ENCODE results near the gene WDR33.
"Not testable (repeated sequence)": the region's sequence is repeated elsewhere in the genome, so short reads cannot be mapped to it uniquely, and the experiment has no call there.

WDR33 gene

DNA sequence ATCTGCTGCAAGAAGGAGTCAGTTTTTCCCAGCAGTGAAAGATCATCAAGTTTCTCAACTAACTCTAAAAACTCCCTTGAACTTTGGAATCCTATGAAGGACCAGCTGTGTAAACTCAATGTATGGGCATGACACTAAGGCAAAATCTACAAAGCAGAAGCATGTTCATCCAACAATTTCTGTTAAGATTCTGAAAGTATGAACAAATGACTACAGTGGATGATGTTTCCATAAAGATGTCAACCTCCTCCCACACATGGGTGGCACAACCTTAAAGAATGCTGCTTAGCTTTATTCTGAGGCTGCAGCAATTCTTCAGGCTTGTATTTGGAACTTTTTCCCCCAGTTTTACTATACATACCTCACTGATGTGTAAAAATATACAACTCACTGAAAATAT lies 47.2 kb downstream of the WDR33 start:
- no peak for DNase-seq (ENCODE audit: low read depth, low spot score)

DNA sequence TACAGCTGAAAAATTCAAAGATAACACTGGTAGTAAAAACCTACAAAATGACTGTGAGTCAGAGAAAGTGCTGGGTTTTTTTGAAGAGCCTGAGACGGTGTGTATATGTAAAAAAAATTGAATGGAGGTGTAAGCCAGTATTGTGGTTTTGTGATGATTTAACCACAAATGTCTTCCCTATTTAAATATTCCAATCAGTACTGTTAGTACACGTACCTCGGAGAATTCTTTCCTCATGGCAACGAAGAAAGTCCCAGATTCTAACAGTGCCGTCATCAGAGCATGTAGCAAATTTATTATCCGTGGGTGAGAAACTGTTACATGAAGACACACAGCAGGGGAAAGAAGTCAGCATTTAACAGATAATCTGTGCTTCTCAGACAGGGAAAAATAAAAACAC lies 48.1 kb downstream of the WDR33 start:
- DNase-seq (ENCODE audit: low read depth, low spot score) = no peak

DNA sequence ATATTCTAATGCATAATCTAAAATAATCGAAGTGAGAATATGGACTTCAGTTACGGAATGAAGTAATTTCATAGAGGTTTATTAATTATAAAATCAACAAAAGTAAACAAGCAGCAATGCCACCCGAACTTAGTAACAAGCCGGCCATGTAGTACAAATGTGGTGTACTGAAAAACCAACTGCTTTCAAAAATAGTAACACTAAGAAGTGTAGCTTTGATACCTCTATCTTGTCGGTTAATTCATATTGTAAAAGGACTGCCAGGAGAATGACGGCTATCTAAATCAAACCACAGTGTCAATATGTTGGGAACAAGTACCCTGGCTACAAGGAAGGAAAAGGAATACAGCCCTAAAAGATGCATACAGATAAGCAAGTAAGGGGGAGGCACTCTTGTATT lies 48.5 kb downstream of the WDR33 start:
- DNase-seq (ENCODE audit: low read depth, low spot score) = no peak

DNA sequence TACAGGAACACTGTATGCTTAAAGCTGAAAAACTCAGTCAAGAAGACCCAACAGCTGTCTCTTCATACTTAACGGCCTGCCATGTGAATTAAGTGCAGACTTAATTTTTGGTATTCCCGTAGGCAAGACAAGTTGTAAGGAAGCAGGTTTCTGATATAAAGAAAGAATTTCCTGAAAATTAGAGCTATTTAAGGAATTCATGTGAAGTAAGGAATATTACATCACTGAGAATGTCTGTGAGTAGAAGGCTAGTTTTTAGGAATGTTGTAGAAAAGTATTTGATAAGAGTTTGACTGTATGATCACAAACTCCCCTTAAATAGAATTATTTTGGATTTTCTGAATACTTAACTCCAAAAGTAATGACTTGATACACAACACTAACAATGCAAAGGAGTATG lies 51.0 kb downstream of the WDR33 start:
- DNase-seq (ENCODE audit: low read depth, low spot score) = no peak

DNA sequence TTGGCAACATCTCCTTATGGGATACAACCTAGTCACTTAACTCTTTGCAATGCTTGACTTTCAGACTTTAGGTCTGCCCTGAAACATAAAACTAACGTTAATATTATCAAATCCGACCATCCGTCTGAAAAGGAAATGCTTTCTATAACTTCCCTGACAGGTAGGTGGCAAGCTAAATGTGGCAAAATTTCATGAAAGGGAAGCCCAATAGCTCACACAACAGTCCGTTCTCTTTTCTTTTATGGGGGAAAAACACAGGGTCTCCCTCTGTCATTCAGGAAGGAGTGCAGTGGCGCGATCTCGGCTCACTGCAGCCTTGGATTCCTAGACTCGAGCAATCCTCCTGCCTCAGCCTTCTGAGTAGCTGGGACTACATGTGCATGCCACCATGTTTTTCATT lies 56.8 kb downstream of the WDR33 start:
- no peak for DNase-seq (ENCODE audit: low read depth, low spot score)

DNA sequence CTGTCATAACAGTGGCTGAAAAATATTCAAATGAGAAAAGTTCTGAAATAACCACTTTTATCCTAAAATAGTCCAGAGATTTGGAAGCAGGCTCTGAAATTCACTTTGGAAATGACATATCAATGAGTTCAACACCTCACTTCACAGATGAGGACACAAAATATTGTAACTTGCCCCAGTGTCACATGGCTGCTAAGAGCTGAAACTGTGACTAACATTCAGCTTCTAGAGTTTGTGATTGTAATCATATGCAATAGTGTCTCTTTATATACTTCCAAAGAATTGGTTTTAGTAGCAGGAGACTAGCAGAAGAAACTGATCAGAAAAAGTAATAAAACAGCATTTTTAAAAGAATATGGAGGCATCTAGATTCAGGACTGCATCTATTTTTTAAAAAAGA lies 57.6 kb downstream of the WDR33 start:
- no peak for DNase-seq (ENCODE audit: low read depth, low spot score)

DNA sequence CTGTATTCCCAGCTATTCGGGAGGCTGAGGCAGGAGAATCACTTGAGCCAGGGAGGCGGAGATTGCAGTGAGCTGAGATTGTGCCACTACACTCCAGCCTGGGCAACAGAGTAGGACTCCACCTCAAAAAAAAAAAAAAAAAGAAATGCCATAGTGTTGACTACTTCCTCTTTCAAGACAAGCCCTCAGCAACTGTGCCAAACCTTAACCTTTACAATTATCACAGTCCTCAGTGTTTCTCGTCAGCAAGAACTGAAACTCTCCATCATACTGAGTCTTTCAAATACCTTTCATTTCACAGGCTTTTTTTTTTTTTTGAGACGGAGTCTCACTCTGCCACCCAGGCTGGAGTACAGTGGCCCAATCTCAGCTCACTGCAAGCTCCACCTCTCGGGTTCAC lies 61.4 kb downstream of the WDR33 start:
- DNase-seq (ENCODE audit: low read depth, low spot score) = not testable (repeated sequence)

DNA sequence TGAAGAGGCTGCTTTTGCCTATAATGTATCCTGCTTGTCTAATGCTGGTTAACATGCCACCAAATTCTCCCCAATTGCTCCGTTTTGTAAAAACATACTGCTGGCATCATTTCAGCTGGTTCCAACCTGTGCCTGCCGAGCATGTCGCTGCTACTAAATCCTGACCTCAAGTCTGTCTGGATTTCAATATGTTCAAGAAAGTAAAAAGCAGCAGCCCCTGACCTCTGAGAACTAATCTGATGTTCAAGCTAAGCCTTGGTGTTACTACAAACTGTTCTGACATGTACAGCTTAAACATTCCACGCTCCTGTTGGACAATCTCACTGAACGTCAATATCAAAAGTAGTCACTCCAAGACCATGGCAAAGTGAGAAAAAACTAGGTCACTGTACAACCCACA lies 63.4 kb downstream of the WDR33 start:
- no peak for DNase-seq (ENCODE audit: low read depth, low spot score)

DNA sequence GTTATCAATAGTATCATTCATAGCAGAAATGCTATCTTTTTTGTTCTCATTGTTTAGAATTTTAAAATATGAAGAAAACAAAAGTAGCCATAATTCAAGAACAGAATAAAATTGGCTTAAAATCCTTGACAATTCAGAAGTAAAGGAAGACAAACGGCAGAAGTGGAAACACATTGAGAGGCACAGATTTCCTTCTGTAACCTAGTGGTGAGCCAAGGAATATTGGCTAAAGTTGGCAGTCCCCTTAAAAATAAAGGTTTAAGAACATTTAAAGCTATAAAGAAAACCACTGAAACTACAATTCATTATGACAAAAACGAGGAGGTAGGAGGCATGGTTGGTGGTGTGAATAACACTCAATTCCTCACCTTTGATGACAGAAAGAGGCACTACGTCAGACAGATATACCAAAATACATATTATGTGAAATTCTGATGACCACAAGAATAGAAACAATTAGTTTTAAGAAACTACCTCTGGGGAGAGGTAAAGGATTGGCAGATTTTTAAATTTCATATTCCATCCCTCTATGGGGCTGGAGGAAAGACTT lies 67.4 kb downstream of the WDR33 start:
- DNase-seq (ENCODE audit: low read depth, low spot score) = no peak

DNA sequence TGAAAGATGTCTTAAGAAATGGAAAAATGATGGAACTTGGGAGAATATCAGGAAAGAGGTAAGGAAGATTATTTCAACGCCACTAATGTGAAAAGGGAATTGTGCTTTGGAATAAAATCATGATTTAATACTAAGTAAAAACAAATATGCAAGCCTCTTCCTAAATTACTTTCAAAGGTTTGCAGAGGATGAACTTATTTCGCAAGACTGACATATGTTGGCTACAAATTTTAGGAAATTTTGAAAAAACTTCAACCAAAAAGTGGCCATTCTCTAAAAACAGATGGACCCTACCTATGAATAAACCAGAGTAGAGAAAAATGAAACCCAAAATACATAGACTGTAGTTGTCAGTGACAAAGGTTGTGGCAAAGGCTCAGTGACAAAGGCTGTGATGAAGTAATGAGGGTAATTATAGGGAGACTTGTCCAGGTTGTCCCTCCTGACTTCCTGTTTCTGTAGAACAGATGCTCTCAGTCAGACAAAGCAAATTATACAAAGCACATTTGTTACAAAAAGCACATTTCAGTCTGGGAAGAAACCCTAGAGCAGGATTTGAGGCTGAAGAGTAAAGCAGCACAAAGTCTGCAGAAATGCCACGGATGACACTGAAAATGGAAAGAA lies 70.2 kb downstream of the WDR33 start:
- DNase-seq (ENCODE audit: low read depth, low spot score) = no peak

DNA sequence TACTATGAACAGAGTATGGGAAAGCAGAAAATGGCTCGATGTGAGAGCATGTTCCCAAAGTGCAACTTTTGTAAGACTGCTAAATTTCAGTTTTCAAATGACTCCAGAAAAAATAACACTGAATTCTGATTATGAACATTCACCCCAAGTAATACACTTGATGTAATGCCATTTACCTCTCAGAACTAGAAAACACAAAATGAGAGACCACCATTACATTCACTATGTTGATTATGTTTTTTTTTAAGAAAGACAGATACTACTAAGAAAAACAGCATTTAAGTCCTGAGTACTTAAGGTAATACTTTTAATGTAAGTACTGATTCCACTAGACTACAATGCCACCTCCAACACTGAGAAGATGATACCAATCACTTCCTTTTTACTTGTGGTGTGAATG lies 71.2 kb downstream of the WDR33 start:
- DNase-seq (ENCODE audit: low read depth, low spot score) = no peak

DNA sequence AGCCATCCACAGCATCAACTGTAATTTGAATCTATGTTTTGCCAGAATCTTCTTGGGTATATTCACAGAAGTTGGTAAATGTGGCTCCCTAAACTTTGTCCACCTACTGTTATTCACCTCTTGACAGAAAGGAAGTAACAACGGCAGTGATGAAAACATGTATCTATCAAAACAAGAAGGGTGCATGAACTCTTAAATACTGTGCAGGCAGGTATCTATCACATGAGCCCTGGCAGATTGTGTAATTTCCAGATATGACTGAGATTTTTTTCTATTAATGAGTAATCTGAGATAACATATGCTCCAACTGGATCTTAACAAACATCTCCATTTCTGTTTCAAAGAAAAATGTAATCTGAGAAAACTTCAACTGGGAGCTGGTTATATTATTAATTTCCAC lies 73.1 kb downstream of the WDR33 start:
- no peak for DNase-seq (ENCODE audit: low read depth, low spot score)

DNA sequence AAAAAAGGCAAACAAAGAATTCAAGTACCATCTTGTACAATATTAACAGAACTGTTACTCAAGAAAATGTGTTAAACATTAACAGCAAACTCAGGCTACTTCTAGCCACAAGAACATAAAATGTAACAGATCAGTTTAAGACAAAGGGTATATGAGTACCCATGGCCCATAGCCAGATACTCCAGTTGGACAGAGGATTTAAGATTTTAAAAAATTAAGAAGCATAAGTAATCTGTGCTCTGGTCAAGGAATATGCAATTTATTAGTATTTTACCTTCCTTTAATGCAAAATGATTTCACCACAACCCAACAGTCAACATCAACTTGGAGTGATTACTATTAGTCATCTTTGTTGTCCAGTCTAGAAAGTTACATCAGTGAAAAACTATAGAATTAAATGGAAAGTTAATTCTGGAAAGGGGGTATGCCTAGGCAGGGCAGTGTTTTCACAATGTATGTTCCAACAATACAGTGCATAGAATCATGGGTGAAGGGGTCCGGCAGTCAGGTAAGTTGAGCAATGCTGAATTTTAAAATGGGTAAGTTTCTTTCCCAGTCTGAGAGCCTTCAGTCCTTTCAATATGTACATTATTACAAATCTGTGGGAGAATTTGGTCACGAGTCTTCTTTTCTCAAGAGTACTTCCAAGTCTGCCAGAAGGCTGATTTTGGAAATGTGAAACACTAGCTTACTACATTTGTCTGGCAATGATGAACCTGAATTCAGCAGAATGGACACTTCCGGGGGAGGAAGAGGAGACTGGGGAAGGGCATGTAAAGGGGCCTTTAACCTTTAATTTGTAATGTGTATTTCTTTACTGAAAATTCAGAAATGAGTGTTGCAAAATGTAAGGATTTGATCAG lies 75.2 kb downstream of the WDR33 start:
- no peak for DNase-seq (ENCODE audit: low read depth, low spot score)

DNA sequence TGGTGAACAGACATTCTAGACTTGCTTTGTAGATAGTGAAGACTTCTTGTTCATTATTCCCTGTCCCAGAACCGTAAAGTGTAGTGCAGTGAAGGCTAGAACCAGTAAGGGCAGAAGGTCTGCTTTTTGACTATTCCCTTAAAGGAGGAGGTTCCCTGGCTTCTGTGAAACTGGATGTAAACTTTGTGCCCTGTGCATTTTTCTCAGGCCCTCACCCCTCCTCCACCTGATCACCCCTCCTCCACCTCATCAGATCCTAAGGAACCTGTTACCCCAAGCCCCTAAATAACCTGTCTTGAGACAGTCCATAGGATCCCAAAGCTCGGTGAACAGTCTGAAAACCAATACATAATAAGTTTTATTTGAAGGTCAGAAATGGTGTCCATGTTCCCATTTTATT lies 75.9 kb downstream of the WDR33 start:
- DNase-seq (ENCODE audit: low read depth, low spot score) = no peak

DNA sequence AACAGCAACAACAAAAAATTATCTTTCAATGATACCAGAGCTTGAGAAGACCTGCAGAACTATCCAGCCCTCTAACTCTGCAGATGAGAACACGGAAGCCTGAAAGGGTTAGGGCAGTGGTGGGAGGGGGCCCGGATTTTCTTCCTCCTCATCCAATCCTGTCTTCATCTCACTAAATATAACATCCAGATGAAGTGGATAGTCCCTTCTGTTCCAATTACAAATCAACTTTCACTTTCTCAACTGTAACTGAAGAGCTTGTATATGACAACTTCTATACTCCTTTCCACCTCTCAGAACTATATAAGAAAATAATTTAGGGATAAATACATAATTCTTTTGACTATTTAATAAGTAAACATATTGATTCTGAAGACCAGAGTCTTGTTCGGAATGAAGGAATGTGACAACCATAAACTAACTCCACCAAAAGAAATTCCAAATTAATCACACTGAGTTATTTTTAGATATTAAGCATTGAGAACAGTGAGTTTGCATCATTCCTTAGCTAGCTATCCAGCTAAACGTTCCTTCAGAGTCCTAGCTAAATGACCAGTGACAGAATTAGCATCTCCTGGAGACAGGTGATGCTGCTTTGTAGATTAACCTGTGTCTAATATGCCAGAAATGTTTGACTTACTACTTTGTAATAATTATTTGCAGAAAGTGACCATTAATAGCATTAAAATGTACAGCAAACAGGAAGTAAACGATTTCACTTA lies 77.0 kb downstream of the WDR33 start:
- no peak for DNase-seq (ENCODE audit: low read depth, low spot score)

DNA sequence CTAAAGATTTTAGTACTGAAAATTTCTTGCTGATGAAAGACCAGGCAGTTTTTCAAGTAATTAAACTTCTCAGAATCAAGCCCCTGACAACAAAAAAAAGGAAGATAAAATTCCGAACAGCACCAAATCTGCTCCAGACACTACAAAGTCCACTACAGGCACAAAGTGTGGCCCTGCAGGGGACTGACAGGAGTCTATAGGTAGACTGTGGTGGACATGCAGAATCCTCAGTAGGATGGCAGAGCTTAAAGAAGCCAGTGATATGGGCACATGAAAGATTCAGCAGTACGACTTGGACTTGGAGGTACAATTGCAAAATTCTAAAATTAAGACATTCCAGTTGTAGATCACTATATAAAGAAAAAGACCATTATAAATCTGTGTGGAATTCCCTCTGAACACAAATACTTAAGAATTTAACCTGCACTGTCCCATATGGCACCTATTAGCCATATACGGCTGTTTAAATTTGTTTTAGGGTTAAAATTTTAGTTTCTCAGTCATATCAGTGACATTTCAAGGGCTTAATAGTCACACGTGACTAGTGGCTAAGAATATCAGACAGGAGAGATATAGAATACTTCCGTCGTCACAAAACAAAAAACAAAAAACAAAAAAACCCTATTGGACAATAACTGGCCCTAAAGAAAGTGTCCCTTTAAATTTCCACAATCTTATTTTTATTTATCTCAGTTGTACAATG lies 77.7 kb downstream of the WDR33 start:
- DNase-seq (ENCODE audit: low read depth, low spot score) = no peak

DNA sequence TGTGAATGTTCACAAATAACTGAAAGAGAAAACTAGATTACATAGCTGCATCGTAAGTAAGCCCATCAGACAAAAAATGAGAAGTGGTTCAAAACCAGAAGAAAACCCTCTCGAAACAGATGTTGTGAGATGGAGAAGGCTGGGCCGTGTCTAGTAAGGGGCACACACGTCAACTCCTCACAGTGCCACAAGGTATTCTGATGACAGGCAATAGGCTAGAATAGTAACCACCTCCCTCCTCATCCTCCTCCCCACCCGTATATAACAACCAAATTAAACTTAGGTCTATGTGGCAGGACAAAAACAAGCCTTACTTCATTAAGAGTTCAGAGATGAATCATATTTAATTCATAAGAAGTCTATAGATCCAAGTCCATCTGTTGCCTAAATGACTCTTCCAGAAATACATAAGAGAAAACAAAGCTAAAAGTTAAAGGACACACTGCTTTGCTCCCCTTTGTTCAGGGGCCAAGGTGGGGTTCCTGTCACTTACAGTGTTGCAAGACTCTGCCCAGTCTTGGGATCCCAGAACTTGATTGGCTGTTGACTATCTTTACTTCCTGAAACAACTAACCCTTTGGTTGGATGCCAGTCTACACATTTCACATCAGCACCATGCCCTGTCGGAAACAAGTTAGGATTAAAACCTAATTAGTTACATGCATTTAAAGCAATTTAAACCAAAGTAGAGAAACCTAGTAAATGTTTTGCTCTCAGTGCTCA lies 84.7 kb downstream of the WDR33 start:
- DNase-seq (ENCODE audit: low read depth, low spot score) = no peak

DNA sequence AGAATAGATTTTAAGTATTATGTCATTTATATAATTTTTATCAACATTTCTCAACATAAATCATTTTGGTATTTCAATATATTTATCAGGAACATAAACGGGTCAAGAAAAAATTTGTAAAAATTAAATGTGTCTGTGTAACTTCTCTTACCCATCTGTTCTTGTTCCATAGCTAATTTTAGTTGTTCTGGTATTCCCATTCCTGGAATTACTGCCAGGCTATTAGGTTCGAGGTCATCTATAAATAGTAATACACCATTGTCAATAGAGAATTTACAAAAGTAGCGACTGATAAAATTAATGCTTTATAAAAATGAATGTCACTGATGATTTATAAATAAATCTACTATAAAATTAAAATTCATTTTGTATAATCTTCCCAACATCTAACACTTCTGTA lies 88.2 kb downstream of the WDR33 start:
- no peak for DNase-seq (ENCODE audit: low read depth, low spot score)

DNA sequence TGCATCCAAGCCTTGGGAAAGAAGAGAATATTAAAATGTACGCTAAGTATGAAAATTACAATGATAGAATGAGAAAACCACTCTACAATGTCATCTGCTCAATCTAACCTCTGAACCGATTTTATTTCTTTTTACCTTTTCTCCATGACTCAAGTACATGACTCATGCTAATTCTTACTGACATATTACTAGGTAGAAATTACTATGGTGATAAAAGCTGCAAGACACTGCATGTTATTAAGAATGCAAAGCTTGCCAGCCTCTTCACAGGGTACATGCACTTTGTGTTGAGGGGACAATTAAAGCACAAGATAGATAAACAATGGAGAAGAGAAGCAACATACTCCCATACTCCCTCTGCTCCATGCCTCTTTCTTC lies 89.0 kb downstream of the WDR33 start:
- no peak for DNase-seq (ENCODE audit: low read depth, low spot score)

DNA sequence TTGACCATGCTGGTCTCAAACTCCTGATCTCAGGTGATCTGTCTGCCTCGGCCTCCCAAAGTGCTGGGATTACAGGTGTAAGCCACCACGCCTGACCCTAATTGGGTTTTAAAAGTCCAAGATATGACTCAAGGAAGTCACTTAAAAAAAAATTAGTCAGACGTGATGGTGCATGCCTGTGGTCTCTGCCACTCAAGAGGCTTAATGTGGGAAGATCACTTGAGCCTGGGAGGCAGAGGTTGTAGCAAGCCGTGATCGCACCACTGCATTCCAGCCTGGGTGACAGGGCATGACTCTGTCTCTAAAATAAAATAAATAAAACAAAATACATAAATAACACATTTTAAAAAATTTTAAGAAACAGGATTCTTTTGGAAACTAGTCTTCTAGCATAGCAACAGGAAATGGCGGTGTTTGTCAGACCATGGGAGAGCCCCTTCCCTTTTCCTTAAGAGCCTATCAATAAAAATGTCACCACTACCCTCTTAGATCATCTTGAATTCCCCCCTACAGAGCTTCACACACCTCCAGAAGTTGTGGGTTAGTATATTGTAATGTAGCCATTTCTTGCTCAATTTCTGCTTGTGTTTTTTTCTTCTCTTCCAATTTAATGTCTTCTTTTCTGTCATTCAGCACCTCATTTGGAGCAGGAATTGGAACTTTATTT lies 89.5 kb downstream of the WDR33 start:
- no peak for DNase-seq (ENCODE audit: low read depth, low spot score)

Measured in iPS DF 19.7 (cell line).